K562 (cell line): Measurements from ENCODE around the gene ZNF385D. TPM values are rescaled to one million over a fixed set of nuclear protein-coding genes. Genes with fewer than 3 reads are reported as not detected.

Experiments used
- ATAC-seq: fragments of 200-7000 bp; cut with Tn5 transposase; 3 replicates; pipeline ENCODE4 v1.9.1; 2020; ENCODE audit warnings: moderate library complexity
- BruUV-seq: library from RNA; stranded (reverse); fragments of 400-500 nt; replicated peaks from 2 replicates; lab custom pipeline; 2021; lab: Mats Ljungman, UMichigan
- CTCF ChIA-PET: fragments of 300-600 bp; formaldehyde crosslinking; extraction: SDS; loops from one replicate; lab custom pipeline; 2021; ENCODE audit warnings: low intra/inter-chr PET ratio; lab: Yijun Ruan, JAX
- POLR2A ChIA-PET: fragments of 300-600, 350-650 bp; sonication (Branson Sonifier 250); formaldehyde crosslinking; extraction: SDS; loops from one replicate; lab custom pipeline; 2021; ENCODE audit warnings: antibody characterized with exemption, inconsistent platforms; lab: Yijun Ruan, JAX
- DNase-seq, 4 experiments: peaks; one replicate each; pipeline versions ENCODE4 v3.0.0 to v3.0.0-alpha.2; 2011 to 2018; ENCODE audit warnings: low spot score in 3 of 4, mixed read lengths in 3 of 4; ENCODE audit errors: extremely low read depth in 1 of 4
- FAIRE-seq: peaks from 2 replicates; lab custom pipeline; 2011; peaks lifted over from hg19 to GRCh38; lab: Jason Lieb, UNC
- H2AFZ ChIP-seq: 2 replicates; pipeline ENCODE4 v1.6.0; 2011; ENCODE audit warnings: low read depth, low read length, control low read depth, inconsistent platforms
- H3K27ac ChIP-seq: fragments of 200-600 bp; 3 replicates; pipeline ENCODE4 v1.8.0; 2011; ENCODE audit warnings: low read depth, mild to moderate bottlenecking, control low read depth, inconsistent platforms, low read length, moderate library complexity, mixed read lengths; ENCODE audit errors: extremely low read depth
- H3K27me3 ChIP-seq, 2 experiments: fragments of 300-600 bp in 1 of 2; 2 replicates in 1 of 2; 3 replicates in 1 of 2; pipeline versions ENCODE4 v1.6.0 to v1.8.0; 2011; ENCODE audit warnings: inconsistent platforms in 2 of 2, low read length in 2 of 2, mild to moderate bottlenecking in 1 of 2, mixed read lengths in 1 of 2, moderate library complexity in 1 of 2; ENCODE audit not compliant: control insufficient read depth in 2 of 2, insufficient read depth in 2 of 2
- H3K36me3 ChIP-seq: fragments of 300-600 bp; 3 replicates; pipeline ENCODE4 v1.8.0; 2011; ENCODE audit warnings: mild to moderate bottlenecking, low read length, inconsistent platforms; ENCODE audit not compliant: control insufficient read depth, insufficient read depth
- H3K4me1 ChIP-seq, 2 experiments: fragments of 200-600 bp in 1 of 2; replicated peaks in 1 of 2; 2 replicates in 1 of 2; 3 replicates in 1 of 2; pipeline versions ENCODE4 v1.5.1 to v1.8.0; 2011; ENCODE audit warnings: inconsistent platforms in 2 of 2, low read length in 2 of 2, mild to moderate bottlenecking in 1 of 2, mixed read lengths in 1 of 2, moderate library complexity in 1 of 2; ENCODE audit not compliant: control insufficient read depth in 2 of 2, insufficient read depth in 2 of 2
- H3K4me2 ChIP-seq: 2 replicates; pipeline ENCODE4 v1.6.1; 2011; ENCODE audit warnings: low read length, control low read depth, inconsistent platforms, mixed read lengths; ENCODE audit not compliant: insufficient read depth
- H3K4me3 ChIP-seq: fragments of 200-600 bp; sonication (generic), shearing (Covaris generic); 2 replicates; pipeline ENCODE4 v1.5.1; 2016; ENCODE audit warnings: control low read depth, inconsistent platforms
- H3K79me2 ChIP-seq: fragments of 200-600 bp; 3 replicates; pipeline ENCODE4 v1.8.0; 2011; ENCODE audit warnings: low read length, inconsistent platforms; ENCODE audit not compliant: control insufficient read depth, insufficient read depth
- H3K9ac ChIP-seq, 2 experiments: 2 replicates each; pipeline versions ENCODE4 v1.6.0 to v1.6.1; 2011; ENCODE audit warnings: low read depth in 2 of 2, low read length in 2 of 2, control low read depth in 1 of 2, inconsistent platforms in 1 of 2, mild to moderate bottlenecking in 1 of 2, mixed read lengths in 1 of 2; ENCODE audit not compliant: insufficient read depth in 1 of 2
- H3K9me1 ChIP-seq: one replicate; pipeline ENCODE4 v1.6.0; 2011; ENCODE audit warnings: inconsistent platforms, mild to moderate bottlenecking, low read length, moderate library complexity; ENCODE audit not compliant: control insufficient read depth, insufficient read depth
- H3K9me3 ChIP-seq: replicated peaks from 2 replicates; pipeline ENCODE4 v1.5.1; 2011; ENCODE audit warnings: low read depth, low read length, inconsistent platforms; ENCODE audit not compliant: control insufficient read depth, insufficient read depth
- H4K20me1 ChIP-seq: replicated peaks from 2 replicates; pipeline ENCODE4 v1.6.1; 2011; ENCODE audit warnings: low read length, inconsistent platforms, mixed read lengths; ENCODE audit not compliant: control insufficient read depth, insufficient read depth
- ATF7 ChIP-seq: fragments of 450-650 bp; IDR thresholded peaks from 2 replicates; pipeline ENCODE4 v1.7.1; 2014; ENCODE audit warnings: mild to moderate bottlenecking, moderate library complexity
- GTF2F1 ChIP-seq: IDR thresholded peaks from 2 replicates; pipeline ENCODE4 v1.6.1; 2011; ENCODE audit warnings: low read depth, low read length, improper control_type of control experiment
- KDM2B ChIP-seq: fragments of 250-450 bp; sonication (Bioruptor Pico); IDR thresholded peaks from 2 replicates; pipeline ENCODE4 v1.8.0; 2021; ENCODE audit warnings: mild to moderate bottlenecking, moderate library complexity
- MXI1 ChIP-seq: IDR thresholded peaks from 2 replicates; pipeline ENCODE4 v1.6.1; 2011; ENCODE audit warnings: low read depth, mild to moderate bottlenecking, improper control_type of control experiment, low read length
- ZNF12 ChIP-seq: sonication (generic); formaldehyde crosslinking; IDR thresholded peaks from 2 replicates; pipeline ENCODE4 v1.4.0; 2020; ENCODE audit warnings: mild to moderate bottlenecking, missing genetic modification reagents
- ZNF408 ChIP-seq: fragments of 250-450 bp; sonication (Bioruptor Pico); IDR thresholded peaks from 2 replicates; pipeline ENCODE4 v1.4.0; 2020; ENCODE audit warnings: low read depth, mild to moderate bottlenecking, moderate library complexity
- WGBS: fragments of 100-300 bp; shearing (Covaris generic); methylation state at CpG from one replicate; pipeline ENCODE4 v1.1.6; 2016; ENCODE audit warnings: low coverage, mixed read lengths; ENCODE audit not compliant: insufficient coverage; ENCODE audit errors: missing lambda C conversion rate; 5-methylcytosine and 5-hydroxymethylcytosine counted together
- in situ Hi-C: fragments of 300-500 bp; cut with MboI; formaldehyde crosslinking; loops from 4 replicates; pipeline ENCODE4 v1.15.0; 2018; ENCODE audit warnings: inconsistent platforms, mixed read lengths
- intact Hi-C: fragments of 100-400 bp; cut with micrococcal nuclease; formaldehyde crosslinking; loops from 2 replicates; pipeline ENCODE4 v1.14.2; 2022
- polyA plus RNA-seq, 8 experiments: library from polyadenylated mRNA; depleted of rRNA in 4 of 8; stranded (reverse) in 5 of 8; unstranded in 3 of 8; fragments of >200 nt; fragmentation: Nextera tagmentation in 2 of 8; fragmentation: Illumina TruSeq in 1 of 8; extraction: Ambion mirVana in 2 of 8; extraction: Trizol in 1 of 8; gene quantifications; 2 replicates each; pipeline versions ENCODE4 v1.2.1 to v1.2.3, GENCODE V29; 2011 to 2014; ENCODE audit warnings: inconsistent platforms in 1 of 8, missing spikeins in 1 of 8
- total RNA-seq, 7 experiments: library from RNA; depleted of rRNA in 6 of 7; stranded (reverse); fragments of >200 nt in 6 of 7; fragmentation: Illumina TruSeq in 2 of 7; extraction: Trizol in 2 of 7; gene quantifications; 2 replicates each; pipeline versions ENCODE4 v1.2.1 to v1.2.3, GENCODE V29; 2011 to 2021; ENCODE audit warnings: low replicate concordance in 1 of 7
- TF ChIP-seq, protein P1 (sequence below): fragments of 450-650 bp; formaldehyde crosslinking; IDR thresholded peaks from 2 replicates; pipeline ENCODE4 v1.4.0; 2020; ENCODE audit warnings: mild to moderate bottlenecking, mixed read lengths
- TF ChIP-seq, protein P2 (sequence below): fragments of 250-450 bp; sonication (Bioruptor Pico); IDR thresholded peaks from 2 replicates; pipeline ENCODE4 v1.8.0; 2022; ENCODE audit warnings: moderate library complexity, mild to moderate bottlenecking, inconsistent platforms
- TF ChIP-seq, protein P3 (sequence below), 3 experiments: IDR thresholded peaks in 2 of 3; conservative IDR thresholded peaks in 1 of 3; 2 replicates each; pipeline ENCODE4 v1.5.1; 2011 to 2012; ENCODE audit warnings: low read length in 3 of 3, mild to moderate bottlenecking in 3 of 3, control low read depth in 2 of 3, improper control_type of control experiment in 1 of 3, inconsistent platforms in 1 of 3, low read depth in 1 of 3, mixed read lengths in 1 of 3, moderate library complexity in 1 of 3; ENCODE audit not compliant: insufficient read depth in 2 of 3

ZNF385D gene
- total and polyA plus RNA-seq, 9 of the 15 experiments (the other 6 are each of a cell fraction or from before 2014, with no cell fraction given) = 0.14 to 1.7 (median 0.51) TPM

DNA sequence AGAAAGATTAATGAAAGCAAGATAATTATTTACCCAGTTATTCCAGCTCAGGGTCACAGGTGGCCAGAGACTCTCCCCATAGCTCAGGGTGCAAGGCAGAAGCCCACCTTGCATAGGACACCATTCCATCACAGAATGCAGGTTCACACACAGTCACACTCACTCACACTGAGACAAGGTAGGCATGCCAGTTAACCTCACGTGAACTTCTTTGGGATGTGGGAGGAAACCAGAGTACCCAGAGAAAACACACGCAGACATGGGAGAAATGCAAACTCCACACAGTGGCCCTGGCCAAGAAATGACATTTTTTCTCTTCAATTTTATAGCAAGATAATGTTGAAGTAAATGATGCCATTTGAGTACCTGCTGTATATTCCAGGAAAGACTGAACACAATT is 106.7 kb downstream of the ZNF385D start:
- Histone ChIP-seq H3K27me3 (no peaks in the 10 kb centered on the region), H2AFZ (no peak overlapping the region), H3K9me3 (no peaks in the 10 kb centered on the region), H3K27ac (no peak overlapping the region), H3K9me1 (no peaks in the 10 kb centered on the region), H3K79me2 (no peaks in the 10 kb centered on the region), H3K4me2 (no peak overlapping the region), H3K9ac (no peak overlapping the region), H4K20me1 (no peaks in the 10 kb centered on the region), H3K36me3 (no peaks in the 10 kb centered on the region)
- 29% methylated on average over 2 of the region's 2 CpGs for WGBS
- ATAC-seq (no peak), FAIRE-seq (no peak), DNase-seq (no peak)
- in situ Hi-C loops (no loop called here), intact Hi-C loops (no loop called here)
- no peak for TF ChIP-seq ZNF12
- TF ChIP-seq, all 486 proteins: peak for 0
- CTCF ChIA-PET = no interaction called here
- Histone ChIP-seq H3K4me3 (no peak overlapping the region), H3K4me1 (no peaks in the 10 kb centered on the region)
- POLR2A ChIA-PET = no interaction called here
- BruUV-seq = no TSS peak

DNA sequence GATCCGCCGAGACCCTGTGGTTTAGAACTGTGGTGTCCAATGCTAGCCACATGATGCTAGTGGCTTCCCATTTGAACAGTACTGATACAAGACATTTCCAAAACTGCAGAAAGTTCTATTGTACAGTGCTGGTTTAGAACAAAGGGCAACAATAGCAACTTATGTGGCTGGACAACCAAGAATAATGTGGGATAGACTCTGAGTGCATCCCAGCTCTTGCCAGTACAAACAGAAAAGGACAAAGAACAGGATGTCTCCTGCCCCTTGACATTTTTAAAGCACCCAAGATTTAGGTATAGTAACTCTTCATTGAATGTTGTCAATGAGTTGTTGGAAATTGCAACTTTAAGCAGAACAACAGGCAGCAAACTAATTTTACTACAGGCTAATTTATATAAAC is 107.3 kb downstream of the ZNF385D start:
- no peak for ATAC-seq
- in situ Hi-C loops = no loop called here
- Histone ChIP-seq H3K79me2 (no peaks in the 10 kb centered on the region), H3K4me3 (no peak overlapping the region), H3K27ac (no peak overlapping the region), H3K36me3 (no peaks in the 10 kb centered on the region), H3K9ac (no peak overlapping the region), H3K9me3 (no peaks in the 10 kb centered on the region), H4K20me1 (no peaks in the 10 kb centered on the region), H3K4me1 (no peaks in the 10 kb centered on the region), H2AFZ (no peak overlapping the region), H3K27me3 (no peaks in the 10 kb centered on the region), H3K4me2 (no peak overlapping the region), H3K9me1 (no peaks in the 10 kb centered on the region)
- 6% methylated on average over 2 of the region's 2 CpGs for WGBS
- TF ChIP-seq GTF2F1 = no peak
- no peak for TF ChIP-seq MXI1
- TF ChIP-seq, protein P1, sequence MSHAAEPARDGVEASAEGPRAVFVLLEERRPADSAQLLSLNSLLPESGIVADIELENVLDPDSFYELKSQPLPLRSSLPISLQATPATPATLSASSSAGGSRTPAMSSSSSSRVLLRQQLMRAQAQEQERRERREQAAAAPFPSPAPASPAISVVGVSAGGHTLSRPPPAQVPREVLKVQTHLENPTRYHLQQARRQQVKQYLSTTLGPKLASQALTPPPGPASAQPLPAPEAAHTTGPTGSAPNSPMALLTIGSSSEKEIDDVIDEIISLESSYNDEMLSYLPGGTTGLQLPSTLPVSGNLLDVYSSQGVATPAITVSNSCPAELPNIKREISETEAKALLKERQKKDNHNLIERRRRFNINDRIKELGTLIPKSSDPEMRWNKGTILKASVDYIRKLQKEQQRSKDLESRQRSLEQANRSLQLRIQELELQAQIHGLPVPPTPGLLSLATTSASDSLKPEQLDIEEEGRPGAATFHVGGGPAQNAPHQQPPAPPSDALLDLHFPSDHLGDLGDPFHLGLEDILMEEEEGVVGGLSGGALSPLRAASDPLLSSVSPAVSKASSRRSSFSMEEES (CRISPR knock-in tag) = no peak
- no peak for TF ChIP-seq ZNF408 (CRISPR knock-in tag)
- TF ChIP-seq, protein P2, sequence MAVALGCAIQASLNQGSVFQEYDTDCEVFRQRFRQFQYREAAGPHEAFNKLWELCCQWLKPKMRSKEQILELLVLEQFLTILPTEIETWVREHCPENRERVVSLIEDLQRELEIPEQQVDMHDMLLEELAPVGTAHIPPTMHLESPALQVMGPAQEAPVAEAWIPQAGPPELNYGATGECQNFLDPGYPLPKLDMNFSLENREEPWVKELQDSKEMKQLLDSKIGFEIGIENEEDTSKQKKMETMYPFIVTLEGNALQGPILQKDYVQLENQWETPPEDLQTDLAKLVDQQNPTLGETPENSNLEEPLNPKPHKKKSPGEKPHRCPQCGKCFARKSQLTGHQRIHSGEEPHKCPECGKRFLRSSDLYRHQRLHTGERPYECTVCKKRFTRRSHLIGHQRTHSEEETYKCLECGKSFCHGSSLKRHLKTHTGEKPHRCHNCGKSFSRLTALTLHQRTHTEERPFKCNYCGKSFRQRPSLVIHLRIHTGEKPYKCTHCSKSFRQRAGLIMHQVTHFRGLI (CRISPR knock-in tag) = no peak
- TF ChIP-seq, protein P3, sequence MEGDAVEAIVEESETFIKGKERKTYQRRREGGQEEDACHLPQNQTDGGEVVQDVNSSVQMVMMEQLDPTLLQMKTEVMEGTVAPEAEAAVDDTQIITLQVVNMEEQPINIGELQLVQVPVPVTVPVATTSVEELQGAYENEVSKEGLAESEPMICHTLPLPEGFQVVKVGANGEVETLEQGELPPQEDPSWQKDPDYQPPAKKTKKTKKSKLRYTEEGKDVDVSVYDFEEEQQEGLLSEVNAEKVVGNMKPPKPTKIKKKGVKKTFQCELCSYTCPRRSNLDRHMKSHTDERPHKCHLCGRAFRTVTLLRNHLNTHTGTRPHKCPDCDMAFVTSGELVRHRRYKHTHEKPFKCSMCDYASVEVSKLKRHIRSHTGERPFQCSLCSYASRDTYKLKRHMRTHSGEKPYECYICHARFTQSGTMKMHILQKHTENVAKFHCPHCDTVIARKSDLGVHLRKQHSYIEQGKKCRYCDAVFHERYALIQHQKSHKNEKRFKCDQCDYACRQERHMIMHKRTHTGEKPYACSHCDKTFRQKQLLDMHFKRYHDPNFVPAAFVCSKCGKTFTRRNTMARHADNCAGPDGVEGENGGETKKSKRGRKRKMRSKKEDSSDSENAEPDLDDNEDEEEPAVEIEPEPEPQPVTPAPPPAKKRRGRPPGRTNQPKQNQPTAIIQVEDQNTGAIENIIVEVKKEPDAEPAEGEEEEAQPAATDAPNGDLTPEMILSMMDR (IDR thresholded peaks at IDR 0.05 in 2 of 3, conservative IDR thresholded peaks at IDR 0.05 in 1 of 3; ENCODE audit: insufficient read depth in 2 of 3, low read depth in 1 of 3, low read length in 3 of 3) = no peak
- no peak for TF ChIP-seq ATF7
- no peak for TF ChIP-seq KDM2B (CRISPR knock-in tag)
- FAIRE-seq = no peak
- CTCF ChIA-PET = no interaction called here
- intact Hi-C loops = no loop called here
- DNase-seq = no peak
- BruUV-seq = no TSS peak
- POLR2A ChIA-PET = no interaction called here
